ENCODE results near the gene RBP2. TPM values are rescaled to one million over a fixed set of nuclear protein-coding genes. Genes with fewer than 3 reads are reported as not detected.
A peak's percentile ranks its signal among the peaks of the same experiment; 100 is the strongest.

The RBP2 gene
- total and polyA plus RNA-seq, 4 donors: 0.33 to 1.3 (median 1.1) TPM; not detected in 1

GRCh38 chr3:139493826-139494385 lies 17.6 kb upstream of the RBP2 start:
- WGBS, 2 donors: 88 to 95% methylated on average over 6 of the region's 6 CpGs
- no peak for ATAC-seq (ENCODE audit: insufficient read depth, low FRiP score)
- TF ChIP-seq CTCF (IDR thresholded peaks at IDR 0.05; ENCODE audit: control extremely low read depth, extremely low read depth): no peak

GRCh38 chr3:139491966-139492365 lies 15.7 kb upstream of the RBP2 start:
- DNase-seq: no peak
- H3K36me3 ChIP-seq (ENCODE audit: control insufficient read depth in 4 of 4, insufficient read depth in 4 of 4, low read length in 4 of 4): no peaks in the 10 kb centered on the region
- WGBS, 2 donors: 71 to 74% methylated on average over 1 of the region's 1 CpG

More at GRCh38 chr3:139493826-139494385, 17.6 kb upstream of the RBP2 start:
- Histone ChIP-seq H3K27ac (ENCODE audit: low read depth in 1 of 2, low read length in 1 of 2) (no peak overlapping the region), H3K36me3 (ENCODE audit: control insufficient read depth in 4 of 4, insufficient read depth in 4 of 4, low read length in 4 of 4) (no peaks in the 10 kb centered on the region), H3K4me1 (ENCODE audit: control insufficient read depth in 5 of 5, insufficient read depth in 5 of 5, low read length in 5 of 5) (no peaks in the 10 kb centered on the region), H3K9ac (ENCODE audit: insufficient read depth in 1 of 2, low read length in 2 of 2) (no peak overlapping the region), H3K4me3 (no peak overlapping the region), H3K27me3 (ENCODE audit: control insufficient read depth in 3 of 3, insufficient read depth in 3 of 3, low read length in 2 of 3) (no peaks in the 10 kb centered on the region), H3K9me3 (ENCODE audit: control insufficient read depth in 4 of 4, insufficient read depth in 3 of 4, low read length in 3 of 4) (peaks cover 0 to 8% (median 1%) of the 10 kb centered on the region in 4 donors)
- DNase-seq: no peak

GRCh38 chr3:139491027-139491700 lies 14.8 kb upstream of the RBP2 start:
- ATAC-seq (ENCODE audit: insufficient read depth, low FRiP score) (no peak), DNase-seq (peak in 1 of 3 donors; percentile 22)
- WGBS, 2 donors: 44 to 49% methylated on average over 1 of the region's 1 CpG
- Histone ChIP-seq H3K27me3 (ENCODE audit: control insufficient read depth in 3 of 3, insufficient read depth in 3 of 3, low read length in 2 of 3) (no peaks in the 10 kb centered on the region), H3K27ac (ENCODE audit: low read depth in 1 of 2, low read length in 1 of 2) (no peak overlapping the region), H3K9ac (ENCODE audit: insufficient read depth in 1 of 2, low read length in 2 of 2) (no peak overlapping the region), H3K4me1 (ENCODE audit: control insufficient read depth in 5 of 5, insufficient read depth in 5 of 5, low read length in 5 of 5) (no peaks in the 10 kb centered on the region), H3K36me3 (ENCODE audit: control insufficient read depth in 4 of 4, insufficient read depth in 4 of 4, low read length in 4 of 4) (no peaks in the 10 kb centered on the region), H3K4me3 (no peak overlapping the region), H3K9me3 (ENCODE audit: control insufficient read depth in 4 of 4, insufficient read depth in 3 of 4, low read length in 3 of 4) (peaks cover 0 to 8% (median 1%) of the 10 kb centered on the region in 4 donors)
- no peak for TF ChIP-seq CTCF (IDR thresholded peaks at IDR 0.05; ENCODE audit: control extremely low read depth, extremely low read depth)

More at GRCh38 chr3:139491966-139492365, 15.7 kb upstream of the RBP2 start:
- Histone ChIP-seq H3K4me1 (ENCODE audit: control insufficient read depth in 5 of 5, insufficient read depth in 5 of 5, low read length in 5 of 5) (no peaks in the 10 kb centered on the region), H3K9me3 (ENCODE audit: control insufficient read depth in 4 of 4, insufficient read depth in 3 of 4, low read length in 3 of 4) (peaks cover 0 to 8% (median 1%) of the 10 kb centered on the region in 4 donors), H3K27ac (ENCODE audit: low read depth in 1 of 2, low read length in 1 of 2) (no peak overlapping the region), H3K27me3 (ENCODE audit: control insufficient read depth in 3 of 3, insufficient read depth in 3 of 3, low read length in 2 of 3) (no peaks in the 10 kb centered on the region), H3K4me3 (no peak overlapping the region), H3K9ac (ENCODE audit: insufficient read depth in 1 of 2, low read length in 2 of 2) (no peak overlapping the region)
- TF ChIP-seq CTCF (IDR thresholded peaks at IDR 0.05; ENCODE audit: control extremely low read depth, extremely low read depth): no peak
- ATAC-seq (ENCODE audit: insufficient read depth, low FRiP score): no peak
